Caco-2 (cell line): Measurements from ENCODE around the gene OSR1. TPM values are rescaled to one million over a fixed set of nuclear protein-coding genes. Genes with fewer than 3 reads are reported as not detected.

ENCODE experiments used
- BruUV-seq: library from RNA; stranded (reverse); fragments of 400-500 nt; replicated peaks from 2 replicates; lab custom pipeline; 2021; lab: Mats Ljungman, UMichigan
- CTCF ChIA-PET: fragments of 300-600 bp; sonication (Branson Sonifier 250); formaldehyde crosslinking; loops from one replicate; lab custom pipeline; 2022; ENCODE audit warnings: antibody characterized with exemption; lab: Charles Lee
- POLR2A ChIA-PET: fragments of 300-600 bp; sonication (Branson Sonifier 250); formaldehyde crosslinking; loops from one replicate; lab custom pipeline; 2022; ENCODE audit warnings: antibody characterized with exemption; lab: Charles Lee
- DNase-seq, 2 experiments: peaks; one replicate each; pipeline versions ENCODE4 v3.0.0 to v3.0.0-alpha.2; 2020 to 2022
- H3K27me3 ChIP-seq: replicated peaks from 2 replicates; pipeline ENCODE4 v1.6.0; 2011; ENCODE audit warnings: low read length; ENCODE audit not compliant: control insufficient read depth, insufficient read depth
- H3K36me3 ChIP-seq: 2 replicates; pipeline ENCODE4 v1.5.1; 2011; ENCODE audit warnings: low read length; ENCODE audit not compliant: control insufficient read depth, insufficient read depth
- H3K4me1 ChIP-seq: fragments of 250-450 bp; sonication (Bioruptor Pico); 2 replicates; pipeline ENCODE4 v1.5.1; 2020; ENCODE audit warnings: mild to moderate bottlenecking
- H3K4me3 ChIP-seq: 2 replicates; pipeline ENCODE4 v1.5.1; 2011; ENCODE audit warnings: low read depth, mild to moderate bottlenecking, control low read depth, low read length
- H3K9me3 ChIP-seq: fragments of 250-450 bp; sonication (Bioruptor Pico); 2 replicates; pipeline ENCODE4 v1.5.1; 2020; ENCODE audit warnings: mild to moderate bottlenecking, moderate library complexity
- H3K27ac Mint-ChIP-seq: one replicate; pipeline ENCODE4 v1.8.0; 2022; ENCODE audit warnings: mixed read lengths; ENCODE audit not compliant: unreplicated experiment
- H3K27me3 Mint-ChIP-seq: one replicate; pipeline ENCODE4 v1.8.0; 2022; ENCODE audit warnings: mixed read lengths; ENCODE audit not compliant: insufficient read depth, unreplicated experiment
- H3K36me3 Mint-ChIP-seq: one replicate; pipeline ENCODE4 v1.8.0; 2022; ENCODE audit warnings: mild to moderate bottlenecking, mixed read lengths; ENCODE audit not compliant: insufficient read depth, unreplicated experiment
- H3K4me1 Mint-ChIP-seq: one replicate; pipeline ENCODE4 v1.8.0; 2022; ENCODE audit warnings: low read depth, mixed read lengths; ENCODE audit not compliant: unreplicated experiment
- H3K4me3 Mint-ChIP-seq: one replicate; pipeline ENCODE4 v1.8.0; 2022; ENCODE audit warnings: mild to moderate bottlenecking, moderate library complexity, mixed read lengths; ENCODE audit not compliant: unreplicated experiment
- H3K9me3 Mint-ChIP-seq: one replicate; pipeline ENCODE4 v1.8.0; 2022; ENCODE audit warnings: mixed read lengths; ENCODE audit not compliant: unreplicated experiment
- CTCF ChIP-seq, 2 experiments: fragments of 200-600 bp in 1 of 2; IDR thresholded peaks; 1 replicate in 1 of 2; 2 replicates in 1 of 2; pipeline versions ENCODE4 v1.5.1 to v1.8.0; 2011 to 2022; ENCODE audit warnings: antibody characterized with exemption in 1 of 2, control low read depth in 1 of 2, inconsistent platforms in 1 of 2, low read depth in 1 of 2, low read length in 1 of 2, mild to moderate bottlenecking in 1 of 2, moderate library complexity in 1 of 2; ENCODE audit not compliant: insufficient read depth in 1 of 2, severe bottlenecking in 1 of 2, unreplicated experiment in 1 of 2
- intact Hi-C: fragments of 100-400 bp; cut with micrococcal nuclease; formaldehyde crosslinking; loops from one replicate; pipeline ENCODE4 v1.10.0; 2022; ENCODE audit not compliant: unreplicated experiment
- total RNA-seq: library from RNA; stranded (reverse); gene quantifications from 2 replicates; pipeline ENCODE4 v1.2.3, GENCODE V29; 2022

Gene OSR1
- total RNA-seq, 1 experiment from 2014 or later = 3.2 TPM

GRCh38 chr2:19351499-19351898 is 6.9 kb downstream of the OSR1 start:
- Histone ChIP-seq H3K27me3 (no peaks in the 10 kb centered on the region), H3K4me1 (no peaks in the 10 kb centered on the region), H3K4me3 (no peak overlapping the region), H3K9me3 (no peaks in the 10 kb centered on the region), H3K36me3 (no peaks in the 10 kb centered on the region)
- intact Hi-C loops = no loop called here
- Mint-ChIP-seq H3K9me3 (no peaks in the 10 kb centered on the region), H3K27me3 (no peaks in the 10 kb centered on the region), H3K27ac (no peak overlapping the region), H3K4me3 (no peak overlapping the region), H3K4me1 (no peaks in the 10 kb centered on the region), H3K36me3 (peaks cover 12% of the 10 kb centered on the region)
- CTCF ChIA-PET = no interaction called here
- DNase-seq = no peak
- no TSS peak for BruUV-seq
- POLR2A ChIA-PET = no interaction called here
- TF ChIP-seq CTCF (IDR thresholded peaks at IDR 0.05; ENCODE audit: insufficient read depth in 1 of 2, low read depth in 1 of 2, low read length in 1 of 2, severe bottlenecking in 1 of 2, unreplicated experiment in 1 of 2) = no peak

- no TSS peak for BruUV-seq
- H3K4me1 ChIP-seq = no peaks in the 10 kb centered on the region
- no peaks in the 10 kb centered on the region for H3K27me3 ChIP-seq
- Mint-ChIP-seq H3K27me3 (no peaks in the 10 kb centered on the region), H3K36me3 (peaks cover 12% of the 10 kb centered on the region), H3K4me1 (no peaks in the 10 kb centered on the region), H3K27ac (no peak overlapping the region), H3K9me3 (no peaks in the 10 kb centered on the region), H3K4me3 (no peak overlapping the region)
- no peak overlapping the region for H3K4me3 ChIP-seq
- CTCF ChIA-PET = no interaction called here
- DNase-seq = no peak
- intact Hi-C loops = no loop called here
- no peaks in the 10 kb centered on the region for H3K36me3 ChIP-seq
- no peak for TF ChIP-seq CTCF (IDR thresholded peaks at IDR 0.05; ENCODE audit: insufficient read depth in 1 of 2, low read depth in 1 of 2, low read length in 1 of 2, severe bottlenecking in 1 of 2, unreplicated experiment in 1 of 2)
- no peaks in the 10 kb centered on the region for H3K9me3 ChIP-seq
- POLR2A ChIA-PET = no interaction called here
Measured at GRCh38 chr2:19350678-19351401, 7.6 kb downstream of the OSR1 start.

- peak in 1 of 2 experiments; percentile 31 for DNase-seq
- intact Hi-C loops = loop anchor here (2.0 to 5.0 kb wide), 2 partner anchors 209 to 518 kb away; no protein-coding TSS in a partner anchor
- ChIA-PET POLR2A (no interaction called here), CTCF (no interaction called here)
- no peaks in the 10 kb centered on the region for H3K36me3 ChIP-seq
- no peaks in the 10 kb centered on the region for H3K4me1 ChIP-seq
- no peaks in the 10 kb centered on the region for H3K4me1 Mint-ChIP-seq
- no peak overlapping the region for H3K4me3 Mint-ChIP-seq
- peaks cover 12% of the 10 kb centered on the region for H3K36me3 Mint-ChIP-seq
- H3K27me3 ChIP-seq = no peaks in the 10 kb centered on the region
- BruUV-seq = no TSS peak
- no peak overlapping the region for H3K4me3 ChIP-seq
- no peaks in the 10 kb centered on the region for H3K27me3 Mint-ChIP-seq
- no peaks in the 10 kb centered on the region for H3K9me3 ChIP-seq
- H3K27ac Mint-ChIP-seq = no peak overlapping the region
- TF ChIP-seq CTCF (IDR thresholded peaks at IDR 0.05; ENCODE audit: insufficient read depth in 1 of 2, low read depth in 1 of 2, low read length in 1 of 2, severe bottlenecking in 1 of 2, unreplicated experiment in 1 of 2) = peak in 1 of 2 experiments; percentile 37
- no peaks in the 10 kb centered on the region for H3K9me3 Mint-ChIP-seq
Measured at GRCh38 chr2:19349911-19350677, 8.3 kb downstream of the OSR1 start.
